Ovary (tissue), 9 donors: Measurements from ENCODE around the gene SOX18. TPM values are rescaled to one million over a fixed set of nuclear protein-coding genes. Genes with fewer than 3 reads are reported as not detected.
A peak's percentile ranks its signal among the peaks of the same experiment; 100 is the strongest.

Source experiments
- DNase-seq, 5 donors: peaks; one replicate each; pipeline ENCODE4 v3.0.0-alpha.2; 2019 to 2020
- H3K27ac ChIP-seq, 2 donors: fragments of 200-600 bp; one replicate each; pipeline versions ENCODE4 v1.5.1 to v1.8.0; 2019 to 2022
- H3K27me3 ChIP-seq: fragments of 200-600 bp; one replicate; pipeline ENCODE4 v1.8.0; 2022
- H3K36me3 ChIP-seq: fragments of 200-600 bp; sonication (generic); one replicate; pipeline ENCODE4 v1.5.1; 2019
- H3K4me1 ChIP-seq: one replicate; pipeline ENCODE4 v1.8.1; 2013; ENCODE audit warnings: mild to moderate bottlenecking, moderate library complexity; ENCODE audit not compliant: insufficient read depth
- H3K4me3 ChIP-seq: fragments of 200-600 bp; sonication (generic); one replicate; pipeline ENCODE4 v1.5.1; 2017
- H3K9me3 ChIP-seq, 2 donors: fragments of 200-600 bp in 1 of 2; sonication (generic) in 1 of 2; one replicate each; pipeline versions ENCODE4 v1.5.1 to v1.8.1; 2013 to 2019; ENCODE audit warnings: mild to moderate bottlenecking in 1 of 2, moderate library complexity in 1 of 2
- EP300 ChIP-seq: sonication (generic); formaldehyde crosslinking; IDR thresholded peaks from one replicate; pipeline ENCODE4 v1.6.1; 2017; ENCODE audit warnings: antibody characterized with exemption
- POLR2A ChIP-seq: fragments of 450-650 bp; IDR thresholded peaks from one replicate; pipeline ENCODE4 v1.6.1; 2017; ENCODE audit warnings: antibody characterized with exemption, mild to moderate bottlenecking, moderate library complexity
- WGBS, 3 donors: extraction: QIAGEN DNeasy Blood & Tissue Kit in 1 of 3; methylation state at CpG; one replicate each; pipeline versions ENCODE4 v1.1.5 to v1.1.7; 2013 to 2017; 5-methylcytosine and 5-hydroxymethylcytosine counted together
- intact Hi-C, 4 donors: fragments of 100-400 bp; cut with DNase I; formaldehyde crosslinking; loops; one replicate each; pipeline versions ENCODE4 v1.11.0 to v1.15.1; 2022 to 2023
- polyA plus RNA-seq, 2 donors: library from polyadenylated mRNA; stranded (reverse); fragments of 200-250 nt in 1 of 2; fragments of 350-450 nt in 1 of 2; fragmentation: Illumina TruSeq in 1 of 2; extraction: RNeasy Lipid Tissue Mini Kit (QIAGEN cat#74804) in 1 of 2; gene quantifications; one replicate each; pipeline ENCODE4 v1.2.3, GENCODE V29; 2013 to 2014
- total RNA-seq, 7 donors: library from RNA; depleted of rRNA in 2 of 7; stranded (reverse); fragments of >200 nt in 2 of 7; fragmentation: NEBNext Ultra II Directional in 3 of 7; extraction: Animal tissue kit (Norgen Biotek cat#: 25700) in 3 of 7; gene quantifications; one replicate each; pipeline versions ENCODE4 v1.1.0 to v1.2.4, GENCODE V29; 2016 to 2023
- TF ChIP-seq, protein P1 (sequence below), 3 donors: fragments of 450-650 bp in 2 of 3; fragments of 200-600 bp in 1 of 3; IDR thresholded peaks; one replicate each; pipeline versions ENCODE4 v1.5.1 to v1.8.0; 2016 to 2022; ENCODE audit warnings: antibody characterized with exemption in 3 of 3, mild to moderate bottlenecking in 1 of 3
- donor health status: DM: no; HTN: no; CAD: no; lungs with moderate emphysema.
- donor health status: DM: no; HTN: no; CAD: no.
- donor health status: Bipolar disorder and iron deficiency.
- donor health status: DM: yes; HTN: yes; CAD: no.
- donor health status: DM: no; HTN: no; CAD: no.
- donor health status: DM: yes; HTN: yes; CAD: no.

Gene SOX18
- total and polyA plus RNA-seq, 9 donors: 2.0 to 63.8 (median 12.8) TPM

DNA sequence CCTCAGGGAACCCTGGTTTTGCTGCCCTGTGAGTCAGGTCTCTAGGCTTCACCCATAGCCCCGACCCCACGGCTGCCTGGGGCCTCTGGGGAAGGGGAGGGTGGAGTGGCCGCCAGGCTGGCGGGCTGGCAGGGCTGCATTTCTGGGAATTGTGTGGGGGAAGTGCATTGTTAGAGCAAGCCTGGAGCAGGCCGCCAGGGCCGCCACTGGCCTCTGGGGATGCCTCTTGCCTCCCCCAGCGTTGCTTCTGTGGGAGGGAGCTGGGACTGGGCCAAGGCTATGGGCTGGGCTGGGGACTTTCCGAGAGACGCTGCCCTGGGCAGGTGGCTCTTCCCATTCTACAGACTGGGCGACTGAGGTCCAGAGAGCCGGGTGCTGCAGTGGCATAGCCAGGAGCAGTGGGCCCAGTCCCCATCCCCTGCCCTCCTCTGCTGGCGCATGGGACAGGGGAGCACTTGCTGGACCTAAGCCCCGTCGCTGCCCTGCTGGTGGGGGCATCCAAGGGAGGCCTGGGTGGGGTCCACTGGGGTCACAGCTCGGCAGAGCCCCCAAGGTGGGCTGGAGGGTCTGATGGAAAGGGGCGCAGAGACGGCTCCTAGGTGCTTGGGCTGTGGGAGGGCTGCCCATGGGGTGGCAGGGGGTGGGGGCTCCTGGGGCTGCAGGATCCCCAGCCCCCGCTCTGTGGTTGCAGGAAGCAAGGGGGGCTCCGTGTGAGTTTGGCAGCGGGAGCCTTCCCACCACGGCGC is 6.6 kb upstream of the SOX18 start:
- Histone ChIP-seq H3K9me3 (no peaks in the 10 kb centered on the region), H3K36me3 (no peaks in the 10 kb centered on the region), H3K4me3 (no peak overlapping the region), H3K27me3 (peaks cover under 1% of the 10 kb centered on the region), H3K27ac (no peak overlapping the region), H3K4me1 (no peaks in the 10 kb centered on the region)
- no peak for TF ChIP-seq POLR2A
- TF ChIP-seq EP300: no peak
- TF ChIP-seq, protein P1, sequence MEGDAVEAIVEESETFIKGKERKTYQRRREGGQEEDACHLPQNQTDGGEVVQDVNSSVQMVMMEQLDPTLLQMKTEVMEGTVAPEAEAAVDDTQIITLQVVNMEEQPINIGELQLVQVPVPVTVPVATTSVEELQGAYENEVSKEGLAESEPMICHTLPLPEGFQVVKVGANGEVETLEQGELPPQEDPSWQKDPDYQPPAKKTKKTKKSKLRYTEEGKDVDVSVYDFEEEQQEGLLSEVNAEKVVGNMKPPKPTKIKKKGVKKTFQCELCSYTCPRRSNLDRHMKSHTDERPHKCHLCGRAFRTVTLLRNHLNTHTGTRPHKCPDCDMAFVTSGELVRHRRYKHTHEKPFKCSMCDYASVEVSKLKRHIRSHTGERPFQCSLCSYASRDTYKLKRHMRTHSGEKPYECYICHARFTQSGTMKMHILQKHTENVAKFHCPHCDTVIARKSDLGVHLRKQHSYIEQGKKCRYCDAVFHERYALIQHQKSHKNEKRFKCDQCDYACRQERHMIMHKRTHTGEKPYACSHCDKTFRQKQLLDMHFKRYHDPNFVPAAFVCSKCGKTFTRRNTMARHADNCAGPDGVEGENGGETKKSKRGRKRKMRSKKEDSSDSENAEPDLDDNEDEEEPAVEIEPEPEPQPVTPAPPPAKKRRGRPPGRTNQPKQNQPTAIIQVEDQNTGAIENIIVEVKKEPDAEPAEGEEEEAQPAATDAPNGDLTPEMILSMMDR (IDR thresholded peaks at IDR 0.05): no peak
- WGBS, 3 donors: 30 to 41% (median 38%) methylated on average over 18 to 22 of the region's 22 CpGs
- intact Hi-C loops: no loop called here
- no peak for DNase-seq

- Histone ChIP-seq H3K27me3 (peaks cover 3% of the 10 kb centered on the region), H3K9me3 (no peaks in the 10 kb centered on the region), H3K4me1 (no peaks in the 10 kb centered on the region), H3K4me3 (no peak overlapping the region), H3K36me3 (no peaks in the 10 kb centered on the region), H3K27ac (no peak overlapping the region)
- 45 to 55% (median 47%) methylated on average over 9 of the region's 9 CpGs for WGBS, 3 donors
- intact Hi-C loops: no loop called here
- DNase-seq: no peak
- TF ChIP-seq, protein P1 (IDR thresholded peaks at IDR 0.05): no peak
- TF ChIP-seq POLR2A (no peak), EP300 (no peak)
These were observed 6.0 kb upstream of the SOX18 start for GRCh38 chr20:64055396-64055892.

GRCh38 chr20:64053841-64054661 is 4.6 kb upstream of the SOX18 start:
- Histone ChIP-seq H3K36me3 (no peaks in the 10 kb centered on the region), H3K27me3 (peaks cover 3% of the 10 kb centered on the region), H3K4me1 (peaks cover 2% of the 10 kb centered on the region), H3K4me3 (no peak overlapping the region), H3K9me3 (no peaks in the 10 kb centered on the region), H3K27ac (no peak overlapping the region)
- intact Hi-C loops: no loop called here
- TF ChIP-seq, protein P1 (IDR thresholded peaks at IDR 0.05): no peak
- no peak for TF ChIP-seq POLR2A
- TF ChIP-seq EP300: no peak
- peak in 1 of 5 donors; percentile 45 for DNase-seq
- 25 to 32% (median 31%) methylated on average over 17 of the region's 17 CpGs for WGBS, 3 donors

DNA sequence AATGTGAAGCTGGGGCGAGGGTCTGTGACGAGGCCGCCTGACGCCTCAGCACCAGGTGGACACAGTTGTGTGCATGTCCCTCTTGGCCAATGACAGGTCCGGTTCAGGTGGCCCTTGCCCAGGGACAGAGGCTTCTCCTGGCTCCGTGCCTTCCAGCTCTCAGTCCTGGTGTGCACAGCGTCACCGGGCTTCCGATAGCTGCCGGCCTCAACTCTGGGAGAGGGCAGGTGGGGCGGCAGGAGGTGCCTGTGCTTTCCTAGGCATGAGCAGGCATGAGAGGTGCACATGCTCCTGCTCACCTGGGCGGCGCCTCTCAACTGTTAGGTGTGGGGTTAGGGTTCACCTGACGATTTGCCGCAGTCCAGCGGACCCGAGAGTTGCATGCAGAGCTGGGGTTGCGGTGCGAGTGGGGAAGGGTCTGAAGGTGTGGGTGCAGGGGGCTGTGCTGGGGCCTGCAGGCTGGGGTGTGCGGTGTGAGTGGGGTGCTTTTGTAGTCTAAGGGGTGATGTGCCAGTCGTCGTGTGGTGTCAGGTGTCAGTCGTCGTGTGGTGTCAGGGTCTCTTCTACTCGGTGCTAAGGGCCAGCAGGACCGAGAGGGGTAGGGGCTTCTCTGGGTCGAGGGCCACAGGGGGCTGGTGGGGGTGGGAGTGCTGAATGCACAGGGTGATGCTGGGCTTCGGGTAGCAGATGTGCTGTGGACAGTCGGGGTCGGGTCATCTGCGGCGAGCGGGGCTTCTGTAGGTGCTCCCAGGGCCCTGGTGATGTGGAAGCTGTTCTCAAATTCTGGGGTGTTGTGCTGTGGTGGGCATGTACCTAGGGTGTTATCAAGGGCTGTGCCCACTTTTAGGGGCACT is 3.8 kb upstream of the SOX18 start:
- H3K9me3 ChIP-seq: no peaks in the 10 kb centered on the region
- H3K4me3 ChIP-seq: no peak overlapping the region
- H3K36me3 ChIP-seq: no peaks in the 10 kb centered on the region
- peaks cover 2% of the 10 kb centered on the region for H3K4me1 ChIP-seq
- WGBS, 3 donors: 76 to 82% (median 80%) methylated on average over 33 of the region's 33 CpGs
- TF ChIP-seq, protein P1 (IDR thresholded peaks at IDR 0.05): no peak
- TF ChIP-seq EP300: no peak
- no peak for TF ChIP-seq POLR2A
- H3K27ac ChIP-seq: no peak overlapping the region
- peaks cover 3% of the 10 kb centered on the region for H3K27me3 ChIP-seq
- no peak for DNase-seq
- intact Hi-C loops: no loop called here
